Embryonic facial prominence (tissue), 1 donor: ENCODE results near the gene TCF12.
"Not testable (repeated sequence)": the region's sequence is repeated elsewhere in the genome, so short reads cannot be mapped to it uniquely, and the experiment has no call there.

Source experiments
- DNase-seq: peaks from one replicate; pipeline ENCODE4 v3.0.0-alpha.2; 2016; ENCODE audit errors: extremely low spot score

The TCF12 gene

GRCh38 chr15:56978898-56979662, 60.6 kb downstream of the TCF12 start:
- no peak for DNase-seq

GRCh38 chr15:56980473-56980872, 62.0 kb downstream of the TCF12 start:
- DNase-seq: no peak

GRCh38 chr15:56981160-56981559, 62.7 kb downstream of the TCF12 start:
- no peak for DNase-seq

GRCh38 chr15:56982987-56983386, 64.5 kb downstream of the TCF12 start:
- no peak for DNase-seq

GRCh38 chr15:56984681-56985481, 66.4 kb downstream of the TCF12 start:
- no peak for DNase-seq

GRCh38 chr15:56985856-56986255, 67.4 kb downstream of the TCF12 start:
- DNase-seq: no peak

- no peak for DNase-seq
Measured at GRCh38 chr15:56987286-56987685, 68.8 kb downstream of the TCF12 start.

- no peak for DNase-seq
Measured at GRCh38 chr15:56988219-56988618, 69.8 kb downstream of the TCF12 start.

- no peak for DNase-seq
Measured at GRCh38 chr15:56989411-56989924, 71.0 kb downstream of the TCF12 start.

GRCh38 chr15:56991017-56991416, 72.6 kb downstream of the TCF12 start:
- no peak for DNase-seq

- DNase-seq: no peak
Measured at GRCh38 chr15:56992725-56993124, 74.3 kb downstream of the TCF12 start.

GRCh38 chr15:56994280-56994679, 75.8 kb downstream of the TCF12 start:
- no peak for DNase-seq

GRCh38 chr15:56996093-56996492, 77.6 kb downstream of the TCF12 start:
- no peak for DNase-seq

GRCh38 chr15:56996746-56997470, 78.5 kb downstream of the TCF12 start:
- no peak for DNase-seq

- DNase-seq: no peak
Measured at GRCh38 chr15:57003418-57003817, 85.0 kb downstream of the TCF12 start.

GRCh38 chr15:57005244-57005643, 86.8 kb downstream of the TCF12 start:
- no peak for DNase-seq

- DNase-seq: not testable (repeated sequence)
Measured at GRCh38 chr15:57007797-57008196, 89.4 kb downstream of the TCF12 start.

GRCh38 chr15:57010724-57011123, 92.3 kb downstream of the TCF12 start:
- DNase-seq: no peak

- DNase-seq: no peak
Measured at GRCh38 chr15:57012556-57012955, 94.1 kb downstream of the TCF12 start.

GRCh38 chr15:57014896-57015295, 96.5 kb downstream of the TCF12 start:
- DNase-seq: not testable (repeated sequence)

GRCh38 chr15:57015360-57015759, 96.9 kb downstream of the TCF12 start:
- DNase-seq: no peak

- no peak for DNase-seq
Measured at GRCh38 chr15:57015897-57016296, 97.5 kb downstream of the TCF12 start.
